HG02885 (cell line): Measurements from ENCODE around the gene RNGTT.
A peak's percentile ranks its signal among the peaks of the same experiment; 100 is the strongest.

Experiments used
- ATAC-seq: cut with Tn5 transposase; IDR thresholded peaks from one replicate; pipeline ENCODE4 v1.9.1; 2021; ENCODE audit warnings: mild to moderate bottlenecking; ENCODE audit not compliant: unreplicated experiment, poor library complexity

The RNGTT gene

GRCh38 chr6:88572449-88573139, 390.8 kb downstream of the RNGTT start:
- ATAC-seq: no peak

DNA sequence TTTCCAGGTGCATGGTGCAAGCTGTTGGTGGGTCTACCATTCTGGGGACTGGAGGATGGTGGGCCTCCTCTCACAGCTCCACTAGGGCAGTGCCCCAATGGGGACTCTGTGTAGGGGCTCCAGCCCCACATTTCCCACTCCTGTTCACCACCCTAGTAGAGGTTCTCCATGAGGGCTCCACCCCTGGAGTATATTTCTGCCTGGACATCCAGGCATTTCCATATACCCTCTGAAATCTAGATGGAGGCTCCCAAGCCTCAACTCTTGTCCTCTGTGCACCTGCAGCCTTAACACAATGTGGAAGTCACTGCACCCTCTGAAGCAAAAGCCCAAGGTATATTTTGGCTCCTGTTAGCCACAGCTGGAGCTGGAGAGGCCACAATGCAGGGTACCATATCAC, 393.5 kb downstream of the RNGTT start:
- ATAC-seq: no peak

GRCh38 chr6:88567696-88568095, 395.7 kb downstream of the RNGTT start:
- no peak for ATAC-seq

DNA sequence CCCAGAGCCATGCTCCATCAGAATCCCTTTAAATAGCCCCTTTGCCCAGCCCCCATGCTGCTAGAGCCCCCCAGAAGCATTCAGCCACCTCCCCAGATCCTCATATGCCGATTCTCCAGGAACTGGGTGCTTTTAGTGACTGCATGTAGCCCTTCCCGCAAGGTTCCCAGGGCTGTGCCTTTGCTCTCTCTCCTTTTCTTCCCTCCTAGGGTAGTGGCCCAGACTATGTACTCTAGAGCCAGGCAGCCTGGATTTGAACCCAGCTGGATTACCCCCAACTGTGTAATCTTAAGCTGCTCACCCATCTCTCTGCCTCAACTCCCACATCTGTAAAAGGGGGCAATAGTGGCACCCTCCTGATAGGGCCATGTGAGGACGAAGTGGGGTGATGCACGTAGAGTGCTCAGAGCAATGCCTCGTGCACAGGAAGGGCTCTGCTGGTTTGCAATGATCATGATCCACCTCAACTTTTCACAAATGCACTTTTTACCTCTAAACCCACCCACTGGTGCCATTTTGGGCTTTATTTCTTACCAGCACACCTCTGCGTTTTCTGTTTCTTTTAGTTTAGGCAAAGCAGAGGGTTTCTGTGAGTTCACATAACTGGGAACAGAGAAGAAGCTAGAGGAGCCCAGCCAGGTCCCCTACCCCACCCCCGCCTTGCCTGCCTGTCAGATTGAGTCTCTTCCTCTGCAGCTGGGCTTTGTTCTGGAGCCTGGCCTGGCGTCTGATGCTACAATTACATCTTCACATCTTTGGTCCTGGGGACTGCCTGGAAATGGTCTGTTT, 396.5 kb downstream of the RNGTT start:
- ATAC-seq: peak; percentile 85

DNA sequence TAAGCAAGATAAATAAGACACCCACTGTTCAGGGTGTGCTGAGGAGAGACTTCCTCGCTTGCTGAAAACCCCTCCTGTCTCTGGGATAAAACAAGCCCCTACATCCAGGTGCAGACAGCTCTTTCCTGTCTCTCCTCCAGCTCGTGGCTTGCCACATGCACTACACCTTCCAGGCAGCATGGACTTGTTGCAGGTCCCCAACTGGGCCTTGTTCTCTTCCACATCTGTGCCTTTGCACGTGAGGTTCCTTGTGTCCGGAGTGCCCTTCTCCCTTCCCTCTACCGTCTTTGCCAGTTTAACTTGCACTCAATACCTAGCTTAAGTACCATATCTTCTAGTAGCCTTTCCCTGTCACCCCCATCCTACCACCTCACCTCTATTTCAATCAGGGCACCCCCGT, 397.6 kb downstream of the RNGTT start:
- no peak for ATAC-seq

DNA sequence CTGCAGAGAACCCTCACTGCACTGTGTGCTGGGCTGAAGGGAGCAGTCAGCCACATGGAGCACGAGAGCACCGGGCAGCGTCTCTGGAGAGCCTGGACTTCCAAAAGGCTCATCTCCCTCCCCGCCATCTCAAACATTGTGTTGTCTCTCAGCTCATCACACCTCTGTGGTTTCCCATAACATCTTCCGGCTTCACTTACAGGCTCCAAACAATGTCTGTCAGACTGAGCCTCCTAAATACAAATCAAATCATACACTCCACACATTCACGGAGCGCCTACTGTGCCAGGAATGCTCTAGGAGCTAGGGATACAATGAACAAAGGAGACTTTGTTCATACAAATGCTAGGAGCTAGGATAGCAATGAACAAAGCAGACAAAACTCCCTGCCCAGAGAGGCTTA, 398.0 kb downstream of the RNGTT start:
- ATAC-seq: no peak

- ATAC-seq: no peak
These were observed 400.2 kb downstream of the RNGTT start for GRCh38 chr6:88563277-88563625.

DNA sequence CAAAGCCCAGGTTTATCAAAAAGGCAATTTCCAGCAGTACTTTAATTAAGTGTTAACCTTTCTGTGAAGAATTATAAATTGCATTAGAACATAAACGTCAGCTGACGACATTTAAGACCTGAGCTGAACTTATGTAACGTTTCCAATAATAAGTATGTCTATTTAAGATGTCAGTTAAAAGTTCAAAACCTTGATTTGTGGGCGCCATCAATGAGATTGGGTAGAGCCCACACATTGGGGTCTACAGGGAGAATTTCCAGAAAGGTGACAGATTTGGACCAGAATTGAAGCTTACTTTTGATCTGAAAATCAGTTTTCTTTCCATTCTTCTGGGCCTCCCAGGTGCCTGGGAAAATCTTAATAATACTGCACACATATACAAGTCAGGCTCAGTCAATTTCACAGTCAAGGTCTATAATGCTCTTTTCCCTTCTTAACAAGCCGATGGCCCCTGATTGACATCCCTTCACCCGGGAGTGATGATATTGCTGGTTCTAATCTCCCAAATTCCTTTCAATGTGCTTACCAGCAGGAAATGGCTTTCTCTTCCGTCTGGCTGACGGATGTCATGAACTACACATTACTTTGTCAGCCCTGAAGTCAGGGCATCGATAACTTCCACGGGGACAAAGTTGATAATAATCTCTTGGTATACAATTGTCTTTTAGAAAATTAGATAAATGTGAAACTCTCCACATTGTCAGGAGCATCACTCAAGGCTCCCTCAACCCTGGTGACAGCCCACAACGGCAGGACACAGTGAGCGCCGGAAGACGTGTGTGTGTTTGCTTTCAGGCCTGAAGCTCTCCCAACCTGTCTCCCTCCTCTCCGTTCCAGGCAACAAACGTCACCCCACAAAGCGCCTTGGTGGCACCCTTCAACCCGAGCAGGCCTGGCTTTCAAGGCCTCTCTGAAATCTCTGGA, 400.8 kb downstream of the RNGTT start:
- ATAC-seq: no peak

- no peak for ATAC-seq
These were observed 401.5 kb downstream of the RNGTT start for GRCh38 chr6:88561954-88562315.

DNA sequence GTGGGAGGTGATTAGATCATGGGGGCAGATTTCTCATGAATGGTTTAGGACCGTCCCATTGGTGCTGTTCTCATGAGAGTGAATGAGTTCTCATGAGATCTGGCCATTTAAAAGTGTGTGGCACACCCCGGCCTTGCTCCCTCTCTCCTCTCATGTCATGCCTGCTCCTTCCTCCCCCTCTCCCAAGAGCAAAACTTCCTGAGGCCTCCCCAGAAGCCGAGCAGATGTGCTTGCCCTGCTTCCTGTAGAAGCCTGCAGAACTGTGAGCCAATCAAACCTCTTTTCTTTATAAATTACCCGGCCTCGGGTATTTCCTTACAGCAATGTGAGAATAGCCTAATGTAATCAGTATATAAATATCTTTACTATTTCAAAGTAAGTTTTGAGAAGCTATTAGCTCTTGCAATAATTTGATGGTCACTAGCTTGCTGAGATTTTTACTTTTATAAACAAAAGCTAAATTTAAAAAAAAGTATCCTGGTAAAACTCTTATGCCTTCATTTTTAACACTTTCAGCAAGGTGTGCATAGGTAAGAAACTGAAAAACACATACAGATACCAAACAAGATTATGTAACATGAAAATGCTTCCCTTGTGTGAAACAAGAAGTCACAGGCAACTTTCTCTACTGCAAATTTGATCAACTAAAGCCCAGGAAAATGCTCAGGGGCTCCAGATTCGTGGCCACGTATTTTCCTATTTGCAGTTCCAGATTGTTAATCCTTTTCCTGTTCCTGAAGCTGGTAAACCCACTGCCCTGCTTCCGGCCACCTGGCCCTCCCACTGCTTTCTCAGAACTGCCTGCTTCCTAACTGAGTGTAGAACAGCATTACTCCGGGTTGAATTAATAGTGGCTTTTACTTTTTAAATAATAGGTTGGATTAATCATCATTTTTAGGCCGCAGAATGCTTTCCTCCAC, 402.1 kb downstream of the RNGTT start:
- ATAC-seq: peak; percentile 74
